Measurements from ENCODE around the gene TBCA. TPM values are rescaled to one million over a fixed set of nuclear protein-coding genes. Genes with fewer than 3 reads are reported as not detected.

TBCA gene
- total RNA-seq, 4 donors from 2014 or later = 141 to 174 (median 150) TPM

GRCh38 chr5:77770293-77771005, 5.7 kb downstream of the TBCA start:
- Histone ChIP-seq H3K27me3 (no peaks in the 10 kb centered on the region), H3K4me1 (peaks cover 20 to 77% (median 28%) of the 10 kb centered on the region in 3 donors), H3K4me3 (no peak overlapping the region), H3K9me3 (no peaks in the 10 kb centered on the region), H3K27ac (peak overlapping the region in 2 of 4 donors; percentile 54 to 55), H3K36me3 (peaks cover 0 to 27% (median 0%) of the 10 kb centered on the region in 3 donors)
- WGBS, 2 donors = 66 to 78% methylated on average over 4 of the region's 4 CpGs
- no peak for TF ChIP-seq POLR2A (IDR thresholded peaks at IDR 0.05)
- TF ChIP-seq CTCF (IDR thresholded peaks at IDR 0.05) = no peak
- intact Hi-C loops (cut with DNase I) = no loop called here
- no peak for DNase-seq

GRCh38 chr5:77768978-77769377, 7.2 kb downstream of the TBCA start:
- no peak for TF ChIP-seq CTCF (IDR thresholded peaks at IDR 0.05)
- TF ChIP-seq POLR2A (IDR thresholded peaks at IDR 0.05) = no peak

GRCh38 chr5:77767301-77767700, 8.8 kb downstream of the TBCA start:
- Histone ChIP-seq H3K27me3 (no peaks in the 10 kb centered on the region), H3K4me3 (no peak overlapping the region), H3K4me1 (peaks cover 5 to 45% (median 6%) of the 10 kb centered on the region in 3 donors), H3K36me3 (peaks cover 0 to 27% (median 0%) of the 10 kb centered on the region in 3 donors), H3K9me3 (no peaks in the 10 kb centered on the region), H3K27ac (no peak overlapping the region)
- TF ChIP-seq CTCF (IDR thresholded peaks at IDR 0.05) = no peak
- no peak for DNase-seq
- WGBS, 2 donors = 94 to 100% methylated on average over 1 of the region's 1 CpG
- intact Hi-C loops (cut with DNase I) = no loop called here

More at GRCh38 chr5:77768978-77769377, 7.2 kb downstream of the TBCA start:
- no peak overlapping the region for H3K27ac ChIP-seq
- H3K4me1 ChIP-seq = peaks cover 13 to 62% (median 16%) of the 10 kb centered on the region in 3 donors
- no peak overlapping the region for H3K4me3 ChIP-seq
- DNase-seq = no peak
- peaks cover 0 to 27% (median 0%) of the 10 kb centered on the region in 3 donors for H3K36me3 ChIP-seq
- no peaks in the 10 kb centered on the region for H3K9me3 ChIP-seq
- H3K27me3 ChIP-seq = no peaks in the 10 kb centered on the region
- intact Hi-C loops (cut with DNase I) = no loop called here

DNA sequence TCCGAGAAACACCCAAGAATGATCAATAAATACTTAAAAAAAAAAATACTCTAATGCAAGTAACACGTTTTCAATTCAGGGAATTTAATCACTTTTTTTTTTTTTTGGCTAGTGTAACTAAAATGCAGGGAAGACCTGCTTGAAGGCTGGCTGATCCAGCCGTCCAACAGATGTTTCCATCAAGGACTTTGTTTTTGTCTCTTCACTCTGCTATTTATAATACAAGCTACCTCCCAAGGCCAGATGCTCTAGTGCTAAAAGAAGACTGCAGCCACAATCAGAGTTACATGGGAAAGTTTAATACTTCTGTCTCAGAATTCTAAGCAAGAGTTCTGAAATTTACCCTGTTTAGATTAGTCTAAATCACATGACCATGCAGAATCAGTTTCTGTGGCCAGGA, 14.5 kb downstream of the TBCA start:
- H3K4me3 ChIP-seq = no peak overlapping the region
- H3K9me3 ChIP-seq = no peaks in the 10 kb centered on the region
- no peaks in the 10 kb centered on the region for H3K36me3 ChIP-seq
- H3K27ac ChIP-seq = no peak overlapping the region
- no peak for TF ChIP-seq POLR2A (IDR thresholded peaks at IDR 0.05)
- no peak for TF ChIP-seq CTCF (IDR thresholded peaks at IDR 0.05)
- no peaks in the 10 kb centered on the region for H3K27me3 ChIP-seq
- DNase-seq = no peak
- peaks cover 0 to 28% (median 8%) of the 10 kb centered on the region in 3 donors for H3K4me1 ChIP-seq
- intact Hi-C loops (cut with DNase I) = no loop called here
- WGBS, 2 donors = 59 to 81% methylated on average over 3 of the region's 3 CpGs

DNA sequence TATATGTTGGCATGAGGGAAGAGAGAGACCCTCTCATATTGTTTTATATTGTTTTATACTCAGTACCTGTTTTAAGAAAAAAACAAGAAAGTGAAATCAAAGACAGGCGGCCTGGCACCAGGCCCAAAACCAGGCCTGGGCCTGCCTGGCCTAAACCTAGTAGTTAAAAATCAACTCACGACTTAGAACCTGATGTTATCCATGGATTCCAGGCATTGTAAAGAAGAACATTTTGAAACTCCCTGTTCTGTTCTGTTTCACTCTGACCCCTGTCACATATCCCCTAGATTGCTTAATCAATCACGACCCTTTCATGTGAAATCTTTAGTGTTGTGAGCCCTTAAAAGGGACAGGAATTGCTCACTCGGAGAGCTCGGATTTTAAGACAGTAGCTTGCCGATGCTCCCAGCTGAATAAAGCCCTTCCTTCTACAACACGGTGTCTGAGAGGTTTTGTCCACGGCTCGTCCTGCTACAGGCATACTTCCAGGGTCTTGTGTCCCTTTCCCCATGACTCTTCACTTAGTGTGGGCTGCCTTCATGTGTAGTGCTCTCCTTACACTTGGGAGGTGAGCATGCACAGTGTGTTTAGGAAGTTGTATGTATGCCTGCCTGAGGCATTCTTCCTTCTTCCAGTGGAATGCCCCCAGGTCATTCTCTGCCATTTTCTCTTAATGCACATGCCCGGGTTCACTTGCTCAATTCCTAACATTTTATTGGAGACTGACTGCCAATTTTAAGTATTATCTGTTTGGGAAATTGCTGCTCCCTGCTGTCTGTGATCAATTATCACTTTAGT, 17.8 kb downstream of the TBCA start:
- no peak for TF ChIP-seq CTCF (IDR thresholded peaks at IDR 0.05)
- no peak for TF ChIP-seq POLR2A (IDR thresholded peaks at IDR 0.05)
- intact Hi-C loops (cut with DNase I) = no loop called here
- Histone ChIP-seq H3K9me3 (no peaks in the 10 kb centered on the region), H3K27ac (no peak overlapping the region), H3K36me3 (no peaks in the 10 kb centered on the region), H3K4me1 (peaks cover 0 to 28% (median 8%) of the 10 kb centered on the region in 3 donors), H3K27me3 (no peaks in the 10 kb centered on the region), H3K4me3 (no peak overlapping the region)
- 55 to 81% methylated on average over 8 to 10 of the region's 10 CpGs for WGBS, 2 donors
- DNase-seq = no peak
